GM18873 (cell line): ENCODE results near the gene KCTD16.

ENCODE experiments used
- ATAC-seq: cut with Tn5 transposase; IDR thresholded peaks from one replicate; pipeline ENCODE4 v1.9.1; 2021; ENCODE audit warnings: mild to moderate bottlenecking, moderate library complexity, moderate number of reproducible peaks; ENCODE audit not compliant: unreplicated experiment, low FRiP score

KCTD16 gene

DNA sequence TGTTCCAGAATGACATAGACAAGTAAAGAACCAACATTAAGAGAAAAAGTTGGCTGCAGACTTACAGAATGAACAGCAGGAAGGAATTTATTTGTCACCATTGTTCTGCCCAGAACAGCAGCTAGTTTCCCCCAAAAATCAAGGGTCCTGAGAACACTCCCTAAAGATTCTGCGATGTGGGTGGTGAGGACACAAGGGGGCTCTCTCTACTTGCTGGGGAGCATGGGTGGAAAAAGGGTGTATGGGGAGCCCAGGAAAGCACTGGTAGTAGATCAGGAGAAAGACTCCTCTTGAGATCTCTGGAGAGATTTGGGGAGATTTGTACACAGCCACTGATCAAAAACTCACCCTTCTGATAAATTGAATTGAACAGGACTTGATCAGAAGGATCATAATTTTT lies 316.5 kb downstream of the KCTD16 start:
- no peak for ATAC-seq

DNA sequence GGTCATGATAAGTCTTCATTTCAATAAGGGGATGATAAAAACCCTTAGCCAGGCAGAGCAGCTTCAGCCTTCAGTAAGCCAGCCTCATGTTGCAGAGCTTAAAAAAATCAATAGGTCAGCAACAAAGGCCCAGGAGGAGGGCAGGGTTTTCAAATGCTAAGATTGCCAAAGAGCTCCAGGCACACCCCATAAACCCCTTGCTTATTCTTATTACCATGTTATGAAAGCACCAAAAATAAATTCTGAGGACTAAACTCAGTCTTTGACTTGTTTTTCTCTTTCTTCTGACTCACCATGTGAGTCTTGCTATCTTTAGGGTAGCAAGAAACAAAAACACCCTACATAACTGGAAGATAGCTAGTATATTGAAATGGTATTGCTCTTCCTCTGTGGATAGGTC lies 317.1 kb downstream of the KCTD16 start:
- no peak for ATAC-seq

DNA sequence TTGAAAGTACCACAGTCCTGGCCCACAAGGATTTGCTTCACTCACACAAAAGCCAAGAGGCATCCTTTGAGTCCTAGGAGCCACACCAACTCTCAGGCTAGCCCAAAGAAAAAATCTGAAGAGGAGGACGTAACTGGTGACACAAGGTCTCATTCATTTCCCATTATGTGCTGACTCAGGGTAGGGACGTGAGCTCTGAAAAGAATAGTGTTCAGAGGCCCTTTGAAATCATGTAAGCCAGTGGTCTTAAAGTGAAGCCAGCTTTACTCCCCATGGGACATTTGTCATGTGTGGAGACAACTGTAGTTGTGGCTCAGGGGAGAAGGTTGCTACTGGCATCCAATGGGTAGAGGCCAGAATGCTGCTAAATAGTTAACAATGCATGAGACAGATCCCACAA lies 332.4 kb downstream of the KCTD16 start:
- ATAC-seq, result no peak

DNA sequence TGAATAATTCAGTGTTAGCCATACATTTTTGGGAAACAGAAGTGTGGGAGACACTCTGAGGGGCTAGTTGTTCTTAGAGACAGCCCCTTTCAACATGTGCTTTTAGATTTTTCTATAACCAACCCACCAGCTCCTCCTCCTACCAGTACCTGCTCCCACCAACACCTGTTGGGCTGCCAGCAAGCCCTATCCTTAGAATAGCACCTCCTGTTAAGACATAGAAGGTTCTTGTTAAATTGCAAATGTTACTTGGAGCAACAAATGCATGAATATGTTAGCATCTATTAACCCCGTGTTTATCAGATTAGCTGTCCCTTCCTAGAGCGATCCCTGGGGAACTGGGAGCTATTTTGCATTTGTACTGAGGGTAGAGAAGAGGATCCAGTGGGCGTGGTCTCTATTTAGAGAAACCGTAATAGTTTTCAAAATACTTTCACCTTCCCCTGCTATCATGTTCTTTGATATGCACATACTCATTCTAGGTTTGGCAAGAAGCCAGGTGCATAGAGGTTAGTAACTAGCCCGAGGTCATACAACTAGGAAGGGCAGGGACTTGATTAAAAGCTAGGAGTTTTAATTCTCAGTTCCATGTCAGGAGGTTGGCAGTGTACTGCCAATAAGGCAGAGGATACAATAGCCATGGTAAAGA lies 334.4 kb downstream of the KCTD16 start:
- ATAC-seq, result no peak

DNA sequence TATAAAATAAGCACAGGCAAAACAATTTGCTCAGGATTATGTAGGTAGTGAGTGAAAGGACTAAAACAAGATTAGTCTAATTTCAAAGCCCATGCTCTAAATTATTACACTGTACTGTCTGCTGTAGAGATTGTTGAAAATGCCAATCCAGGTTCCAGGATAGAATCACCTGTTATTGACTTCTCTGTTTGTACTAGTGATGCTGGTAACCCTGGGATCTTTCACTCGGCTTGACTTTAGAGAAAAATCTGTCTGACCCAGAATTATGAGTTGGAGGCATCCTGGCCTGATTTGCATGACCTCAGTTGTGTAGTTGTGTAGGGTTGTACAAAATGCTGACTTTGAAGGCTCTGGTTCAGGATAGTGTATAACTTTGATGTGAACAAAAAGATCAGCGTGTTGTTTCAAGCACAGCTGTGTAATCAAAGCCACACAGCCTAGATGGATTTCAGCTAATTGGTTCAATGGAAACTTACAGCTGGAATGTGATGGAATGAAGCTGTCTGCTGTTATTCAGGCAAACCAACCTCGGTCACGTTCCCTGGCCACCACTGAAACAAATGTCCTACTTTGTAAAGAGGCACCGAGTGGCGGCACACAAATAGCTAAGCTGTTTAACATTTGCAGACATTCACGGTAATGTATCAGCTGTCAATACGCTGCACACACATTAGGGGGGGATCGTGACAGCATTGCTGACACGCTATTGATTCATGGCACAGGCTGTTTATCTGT lies 340.3 kb downstream of the KCTD16 start:
- no peak for ATAC-seq

DNA sequence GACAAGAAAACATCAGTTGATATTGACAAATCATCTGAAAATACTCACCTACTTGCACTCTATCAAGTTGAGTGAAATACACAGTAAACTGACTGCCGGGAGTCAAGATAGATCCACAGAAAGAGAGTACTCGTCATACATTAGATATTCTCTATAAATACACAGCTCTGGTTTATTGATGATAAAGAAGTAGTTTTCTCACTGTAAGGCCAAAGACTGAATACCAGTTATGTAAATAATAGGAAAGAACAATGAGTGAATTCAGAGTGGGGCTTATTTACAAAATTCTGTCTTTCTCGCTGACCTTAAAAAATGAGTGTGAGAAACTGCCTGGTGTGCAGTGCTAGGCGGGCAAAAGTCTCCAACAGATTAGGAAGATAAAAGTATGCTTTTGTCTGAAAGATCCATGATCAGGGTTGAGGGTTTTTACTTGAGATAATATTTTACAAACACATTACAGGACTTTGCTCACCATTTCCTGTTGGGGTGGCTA lies 341.0 kb downstream of the KCTD16 start:
- no peak for ATAC-seq

DNA sequence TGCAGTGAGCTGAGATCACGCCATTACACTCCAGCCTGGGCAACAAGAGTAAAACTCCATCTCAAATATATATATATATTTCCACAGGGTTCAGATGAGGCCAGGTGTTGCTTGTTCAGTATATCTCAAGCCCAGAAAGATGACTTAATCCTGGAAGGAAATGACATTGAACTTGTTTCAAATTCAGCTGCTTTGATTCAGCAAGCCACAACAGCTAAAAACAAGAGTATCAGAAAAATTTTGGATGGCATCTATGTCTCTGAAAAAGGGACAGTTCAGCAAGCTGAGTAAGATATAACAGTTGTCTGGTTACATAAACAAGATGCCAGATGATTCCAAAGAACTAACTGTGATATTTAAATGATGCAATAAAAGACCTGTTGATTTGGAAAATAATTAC lies 352.0 kb downstream of the KCTD16 start:
- no peak for ATAC-seq

DNA sequence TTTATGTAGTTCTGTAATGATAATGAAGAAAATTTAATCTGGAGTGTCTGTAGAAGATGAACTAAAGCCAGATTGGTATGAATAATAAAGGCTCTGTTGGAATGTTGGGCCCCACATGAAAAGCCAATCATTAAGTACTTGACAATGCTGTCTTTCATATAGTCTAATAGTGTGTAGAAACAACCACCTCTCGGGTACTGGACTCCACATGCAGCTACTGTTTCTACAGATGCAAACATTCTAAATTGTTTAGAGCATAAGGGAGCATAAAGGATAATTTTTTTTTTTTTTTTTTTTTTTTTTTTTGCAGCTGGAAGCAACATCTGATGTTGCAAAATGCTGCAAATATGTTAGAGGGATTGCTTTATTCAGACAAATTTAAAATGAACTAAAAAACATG lies 354.3 kb downstream of the KCTD16 start:
- ATAC-seq, result no peak

DNA sequence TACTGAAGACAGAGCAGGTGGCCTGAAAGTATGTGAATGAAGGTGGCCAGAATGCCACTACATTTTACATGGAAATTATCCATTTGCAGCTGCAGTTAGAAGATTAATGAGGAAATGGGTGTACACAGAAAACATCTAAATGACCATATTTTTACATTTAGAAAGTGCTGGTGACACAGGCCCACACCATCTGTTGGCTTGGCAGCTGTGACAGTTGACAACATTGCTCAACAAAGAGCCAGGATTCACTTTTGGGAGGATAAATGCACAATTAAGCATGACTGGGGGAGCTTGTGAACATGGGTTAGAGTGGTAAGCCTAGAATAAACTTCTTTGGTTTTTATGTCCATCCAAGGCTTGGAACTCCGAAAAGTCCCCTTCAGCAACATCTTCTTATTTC lies 360.5 kb downstream of the KCTD16 start:
- no peak for ATAC-seq
